Stimulated activated CD4-positive, alpha-beta T cell treated with anti-CD3 and anti-CD28 coated beads, Interleukin-1b, Interleukin-23, amount 100 ng/mL, for 24 hours (primary cell): Measurements from ENCODE around the gene POC1A.

Experiments
- DNase-seq, 4 experiments: peaks; one replicate each; pipeline ENCODE4 v3.0.0-alpha.2; 2020; ENCODE audit warnings: low read depth in 4 of 4, low spot score in 1 of 4

POC1A gene

DNA sequence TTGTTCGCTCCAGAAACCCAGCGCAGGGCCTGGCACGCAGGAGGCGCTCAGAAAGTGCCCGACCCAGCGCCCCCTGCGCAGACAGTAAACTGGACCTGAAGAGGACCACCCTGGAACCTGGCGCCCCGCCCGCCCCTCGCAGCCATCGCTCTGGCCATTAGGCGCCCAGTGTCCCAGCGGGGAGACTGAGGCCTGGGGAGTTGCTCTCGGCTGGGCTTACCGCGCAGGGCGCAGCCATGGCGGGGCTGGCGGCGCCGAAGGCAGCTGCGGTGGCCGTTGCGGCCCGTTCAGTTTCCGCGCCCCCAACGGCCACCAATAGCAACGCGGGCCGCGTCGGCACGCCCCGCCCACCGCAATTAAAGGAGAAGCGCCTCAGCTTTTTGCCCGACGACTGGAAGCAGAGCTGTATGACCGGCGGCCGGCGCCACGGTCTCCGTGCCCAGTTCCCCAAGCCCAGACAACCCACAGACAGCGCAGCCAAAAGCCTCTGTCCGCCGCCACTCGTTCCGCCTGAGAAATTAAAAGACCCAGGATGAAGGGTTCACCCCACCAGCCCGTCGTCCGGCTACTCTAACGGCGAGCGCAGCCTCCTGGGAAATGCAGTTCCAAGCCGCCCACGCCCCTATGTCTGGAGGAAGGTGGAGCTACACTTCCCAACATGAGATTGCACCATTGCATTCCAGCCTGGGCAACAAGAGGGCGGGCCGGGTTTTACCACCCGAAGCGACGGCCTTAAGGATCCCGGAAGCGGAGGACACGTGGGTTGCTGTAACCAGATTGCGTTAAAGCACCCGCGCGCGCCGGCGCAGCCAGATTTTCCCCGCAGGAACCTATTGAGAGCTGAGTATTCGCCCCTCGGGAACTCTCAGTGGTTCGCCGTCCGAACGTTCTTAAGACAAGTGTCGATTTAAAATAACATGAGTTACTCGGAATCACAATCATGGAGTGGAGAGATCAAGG, at the start of gene POC1A:
Gene POC1A (minus strand): TSS at position 289 of the 960 bp plus-strand sequence. CDS start 51 bp downstream, at position 238.
- DNase-seq, result peak; percentile 70 to 88 (median 82)

DNA sequence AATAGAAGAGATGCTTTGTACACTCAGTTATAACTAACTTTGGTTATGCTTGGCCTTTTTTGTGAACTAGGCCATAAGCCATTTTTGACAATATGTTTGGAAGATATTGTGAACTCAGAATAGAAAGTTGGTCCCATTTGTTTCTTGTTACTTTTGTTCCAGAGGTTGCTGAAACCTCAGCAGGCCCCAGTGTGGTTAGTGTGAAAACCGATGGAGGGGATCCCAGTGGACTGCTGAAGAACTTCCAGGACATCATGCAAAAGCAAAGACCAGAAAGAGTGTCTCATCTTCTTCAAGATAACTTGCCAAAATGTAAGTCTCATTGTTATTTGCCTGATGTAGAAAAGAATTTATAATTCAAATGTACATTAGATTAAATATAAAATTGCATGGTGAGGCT, 49.5 kb upstream of the POC1A start:
- DNase-seq, result no peak

DNA sequence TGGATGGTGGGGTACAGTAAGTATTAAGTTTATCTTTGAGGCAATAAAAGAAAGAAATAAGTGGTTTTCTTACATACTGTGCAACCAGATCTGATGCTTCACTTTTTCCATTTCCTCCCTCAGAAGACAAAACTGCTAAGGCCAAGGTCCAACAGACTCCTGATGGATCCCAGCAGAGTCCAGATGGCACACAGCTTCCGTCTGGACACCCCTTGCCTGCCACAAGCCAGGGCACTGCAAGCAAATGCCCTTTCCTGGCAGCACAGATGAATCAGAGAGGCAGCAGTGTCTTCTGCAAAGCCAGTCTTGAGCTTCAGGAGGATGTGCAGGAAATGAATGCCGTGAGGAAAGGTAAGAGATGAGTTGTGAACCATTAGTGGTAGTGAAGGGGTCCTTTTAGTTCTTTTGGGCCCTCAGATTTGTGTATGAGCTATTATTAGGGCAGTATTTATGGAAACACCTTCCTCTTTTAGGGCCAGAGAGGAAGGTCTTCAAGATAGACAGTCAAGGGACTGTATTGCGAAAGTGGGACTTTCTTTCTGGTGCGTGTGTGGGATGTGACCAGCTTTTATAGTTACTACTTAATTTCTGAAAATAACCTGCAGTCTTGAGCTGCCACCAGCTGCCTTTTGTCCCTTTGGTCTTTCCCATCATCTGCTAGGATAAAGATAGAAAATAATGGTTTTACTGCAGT, 48.3 kb upstream of the POC1A start:
- DNase-seq, result no peak

DNA sequence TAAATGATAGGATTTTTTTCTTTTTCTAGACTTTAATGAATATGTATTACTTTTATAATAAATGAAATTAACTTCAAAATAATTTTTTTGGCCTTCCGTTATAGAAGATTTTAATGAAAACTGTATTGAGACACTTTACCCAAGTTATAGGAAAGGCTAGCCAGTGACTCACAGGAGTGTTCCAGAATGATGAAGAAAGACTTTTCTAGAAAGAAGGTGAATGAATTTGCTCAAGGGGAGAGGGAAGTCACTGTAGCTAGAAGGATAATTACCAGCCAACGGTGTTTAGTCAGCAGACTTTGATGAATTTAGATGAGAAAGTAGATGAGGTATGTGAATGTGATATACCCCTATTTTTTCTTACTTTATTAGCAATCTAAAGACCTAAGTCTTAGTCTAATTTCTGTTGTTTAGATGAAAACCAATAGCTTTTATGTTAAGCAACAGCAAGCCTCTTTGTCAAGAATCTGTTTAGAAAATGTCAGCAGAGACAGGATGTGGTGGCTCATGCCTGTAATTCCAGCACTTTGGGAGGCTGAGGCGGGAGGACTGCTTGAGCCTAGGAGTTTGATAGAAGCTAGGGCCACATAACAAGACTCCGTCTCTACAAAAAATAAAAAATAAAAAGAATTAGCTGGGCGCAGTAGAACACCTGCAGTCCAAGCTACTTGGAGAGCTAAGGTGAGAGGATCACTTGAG, 46.9 kb upstream of the POC1A start:
- DNase-seq, result no peak

DNA sequence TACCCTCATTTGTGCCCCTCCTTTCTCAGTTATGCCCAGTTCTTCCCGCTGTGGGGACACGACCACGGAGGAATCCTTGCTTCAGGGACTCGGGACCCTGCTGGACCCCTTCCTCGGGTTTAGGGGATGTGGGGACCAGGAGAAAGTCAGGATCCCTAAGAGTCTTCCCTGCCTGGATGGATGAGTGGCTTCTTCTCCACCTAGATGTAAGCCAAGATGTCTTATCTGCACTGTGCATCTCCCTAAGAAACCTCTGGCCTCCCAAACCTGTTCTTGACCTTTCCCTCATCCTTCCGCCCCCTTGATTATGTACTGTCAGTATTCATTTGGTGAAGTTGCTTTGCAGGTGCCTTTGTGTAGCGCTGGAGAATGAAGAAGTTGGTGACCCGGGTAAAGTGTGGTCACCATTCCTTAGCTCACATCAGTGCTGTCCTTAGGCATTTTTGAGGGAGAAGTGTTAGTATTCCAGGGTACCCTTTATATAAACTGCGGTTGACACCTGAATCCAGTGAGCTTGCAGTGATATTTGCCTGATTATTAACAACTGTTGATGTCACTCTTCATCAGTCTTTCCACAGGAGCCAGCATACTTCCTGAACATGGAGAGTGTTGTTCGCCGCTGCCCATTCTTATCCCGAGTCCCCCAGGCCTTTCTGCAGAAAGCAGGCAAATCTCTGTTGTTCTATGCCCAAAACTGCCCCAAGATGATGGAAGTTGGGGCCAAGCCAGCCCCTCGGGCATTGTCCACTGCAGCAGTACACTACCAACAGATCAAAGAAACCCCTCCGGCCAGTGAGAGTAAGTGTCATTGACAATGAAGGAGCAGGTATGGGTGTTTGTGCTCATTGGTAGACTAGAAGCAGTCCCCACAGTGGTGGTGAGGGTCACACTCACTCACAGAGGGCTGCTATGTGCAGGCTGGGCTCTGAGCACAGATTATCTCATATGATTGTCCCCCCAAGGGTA, 44.7 kb upstream of the POC1A start:
- DNase-seq, result no peak

DNA sequence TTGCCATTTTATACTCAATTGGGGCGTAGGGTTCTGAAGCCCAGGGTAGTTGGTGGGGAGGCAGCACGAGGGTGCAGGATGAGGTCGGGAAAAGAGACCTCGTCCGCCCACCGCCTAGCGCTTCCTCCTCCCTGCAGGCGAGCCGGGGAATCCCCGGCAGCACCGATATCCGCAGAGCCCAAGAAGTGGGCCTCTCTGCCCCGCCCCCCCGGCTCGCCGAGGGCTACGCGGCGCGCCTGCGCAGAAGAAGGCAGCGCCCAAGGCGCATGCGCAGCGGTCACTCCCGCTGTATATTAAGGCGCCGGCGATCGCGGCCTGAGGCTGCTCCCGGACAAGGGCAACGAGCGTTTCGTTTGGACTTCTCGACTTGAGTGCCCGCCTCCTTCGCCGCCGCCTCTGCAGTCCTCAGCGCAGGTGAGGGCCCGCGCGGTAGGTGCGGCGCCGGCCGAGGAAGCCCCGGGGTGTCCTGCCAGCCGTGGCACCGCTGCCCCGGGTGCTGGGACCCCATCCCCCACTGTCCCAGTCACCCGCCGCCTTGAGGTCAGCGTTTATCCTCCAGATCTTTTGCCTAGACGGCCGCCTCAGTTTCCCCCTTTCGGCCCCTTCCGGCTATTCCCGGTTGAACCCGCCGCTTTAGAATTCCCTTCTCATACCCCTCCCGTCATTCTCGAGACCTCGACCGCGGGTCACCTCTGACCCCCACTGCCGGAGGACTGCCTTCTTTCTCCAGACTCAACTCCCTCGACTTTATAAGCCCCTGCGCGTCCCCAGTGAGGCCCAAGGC, 43.8 kb upstream of the POC1A start, which contains the start of gene ALAS1:
Gene ALAS1 (plus strand): TSS at position 319 of the 784 bp plus-strand sequence. CDS start 1,082 bp downstream, outside the sequence.
- DNase-seq, result peak; percentile 80 to 95 (median 90)

DNA sequence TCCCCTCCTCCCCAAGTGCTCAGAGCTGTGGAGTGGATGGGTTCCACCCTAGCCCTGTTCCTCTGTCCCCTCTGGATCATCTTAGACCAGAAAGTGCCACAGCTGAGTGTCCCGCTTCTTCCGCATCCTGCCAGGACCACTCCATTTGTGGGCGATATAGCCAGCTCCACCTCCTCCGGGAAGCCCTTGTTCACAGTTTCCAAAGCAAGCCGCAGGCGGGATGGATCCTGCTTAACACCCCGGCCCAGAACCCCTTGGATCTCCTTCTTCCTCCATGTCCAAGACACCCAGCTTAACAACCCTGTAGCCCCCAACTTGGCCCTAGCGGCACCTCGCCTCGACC, 43.2 kb upstream of the POC1A start:
- no peak for DNase-seq

DNA sequence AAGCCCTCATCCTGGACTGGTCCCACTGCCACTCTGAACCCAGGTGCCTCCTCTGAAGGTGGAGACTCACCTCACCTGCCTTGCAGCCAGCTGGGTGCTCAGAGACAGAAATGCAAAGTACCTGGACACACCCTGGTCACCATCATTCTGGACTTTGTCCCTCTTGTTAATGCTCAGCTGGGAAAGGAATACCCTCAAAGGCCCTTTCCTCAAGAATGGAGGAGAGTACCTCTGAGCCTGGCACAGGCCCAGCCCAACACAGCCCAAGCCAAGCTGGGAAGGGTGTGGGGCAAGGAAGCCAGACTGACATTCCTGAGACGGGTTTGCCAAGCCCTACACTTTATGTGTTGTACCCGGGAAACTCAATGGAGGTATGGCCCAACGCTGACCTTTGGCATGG, 42.8 kb upstream of the POC1A start:
- no peak for DNase-seq

DNA sequence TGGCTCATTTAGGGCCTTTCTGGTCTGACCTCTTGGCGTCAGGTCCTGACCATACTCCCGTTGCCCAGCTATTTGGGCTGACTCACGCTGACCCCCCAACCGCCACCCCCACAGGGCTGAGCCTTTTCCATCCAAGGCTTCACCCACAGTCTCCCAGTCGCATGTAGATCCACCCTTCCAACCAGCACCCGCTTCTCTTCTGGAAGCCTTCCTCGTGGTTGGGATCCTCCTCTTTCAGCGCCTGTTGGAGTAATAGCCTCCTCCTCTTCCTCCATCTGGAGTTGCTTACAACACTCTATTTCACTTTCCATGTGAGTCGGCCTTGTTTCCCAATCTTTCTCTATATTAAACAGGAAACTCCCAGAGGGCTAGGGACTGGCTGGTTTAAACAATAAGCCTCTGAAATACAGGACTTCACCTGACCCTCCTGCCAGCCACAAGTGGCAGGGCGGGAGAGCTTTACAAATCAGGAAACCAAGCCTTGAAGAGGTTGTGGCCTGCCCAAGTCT, 41.7 kb upstream of the POC1A start:
- no peak for DNase-seq

DNA sequence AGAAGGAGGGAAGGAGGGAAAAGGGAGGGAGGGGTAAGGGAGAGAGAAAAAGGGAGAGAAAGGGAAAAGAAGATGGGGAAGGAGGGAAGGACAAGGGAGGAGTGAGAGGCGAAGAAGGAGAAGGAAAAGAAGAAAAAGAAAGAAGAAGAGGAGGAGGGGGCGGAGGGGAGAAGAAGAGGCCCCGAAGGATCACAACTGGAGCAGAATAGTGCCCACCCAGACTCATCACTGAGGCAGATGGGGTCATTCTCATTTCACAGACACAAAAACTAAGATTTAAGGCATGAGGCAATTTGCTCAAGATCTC, 41.0 kb upstream of the POC1A start:
- DNase-seq, result no peak

DNA sequence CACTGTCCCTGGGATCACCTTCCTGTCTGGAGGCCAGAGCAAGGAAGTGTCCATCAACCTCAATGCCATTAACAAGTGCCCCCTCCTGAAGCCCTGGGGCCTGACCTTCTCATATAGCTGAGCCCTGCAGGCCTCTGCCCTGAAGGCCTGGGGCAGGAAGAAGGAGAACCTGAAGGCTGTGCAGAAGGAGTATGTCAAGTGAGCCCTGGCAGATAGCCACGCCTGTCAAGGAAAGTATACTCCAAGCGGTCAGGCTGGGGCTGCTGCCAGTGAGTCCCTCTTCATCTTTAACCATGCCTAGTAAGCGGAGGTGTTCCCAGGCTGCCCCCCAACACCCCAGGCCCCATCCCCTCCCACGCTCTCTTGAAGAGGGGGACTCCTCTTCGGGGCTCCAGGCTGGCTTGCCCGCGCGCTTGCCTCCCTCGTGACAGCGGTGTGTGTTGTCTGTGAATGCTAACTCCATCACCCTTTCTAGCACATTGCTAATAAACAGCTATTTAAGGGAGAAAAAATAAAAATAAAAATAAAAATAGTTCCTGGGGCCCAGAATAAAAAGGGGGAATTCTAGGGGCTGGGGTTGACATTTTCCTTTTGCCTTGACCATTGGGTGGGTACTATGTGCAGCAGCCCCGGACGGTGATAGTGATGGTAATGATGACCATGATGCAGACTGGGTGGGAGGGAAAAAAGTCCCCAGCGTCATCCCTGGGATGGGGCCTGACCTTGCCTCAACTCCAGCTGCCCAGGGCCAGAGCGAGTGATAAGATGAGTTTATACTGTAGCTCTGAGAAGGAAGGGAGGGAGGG, 40.5 kb upstream of the POC1A start:
- DNase-seq, result no peak

DNA sequence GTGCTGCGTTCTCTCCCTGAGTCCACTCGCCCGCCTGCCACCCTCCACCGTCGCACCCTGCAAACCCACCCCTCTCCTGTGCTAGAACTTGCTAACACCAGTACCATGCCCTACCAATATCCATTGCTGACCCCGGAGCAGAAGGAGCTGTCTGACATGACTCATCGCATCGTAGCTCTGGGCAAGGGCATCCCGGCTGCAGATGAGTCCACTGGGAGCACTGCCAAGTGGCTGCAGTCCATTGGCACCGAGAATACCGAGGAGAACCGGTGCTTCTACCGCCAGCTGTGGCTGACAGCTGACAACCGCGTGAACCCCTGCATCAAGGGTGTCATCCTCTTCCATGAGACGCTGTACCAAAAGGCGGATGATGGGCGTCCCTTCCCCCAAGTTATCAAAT, 38.8 kb upstream of the POC1A start:
- DNase-seq, result no peak

DNA sequence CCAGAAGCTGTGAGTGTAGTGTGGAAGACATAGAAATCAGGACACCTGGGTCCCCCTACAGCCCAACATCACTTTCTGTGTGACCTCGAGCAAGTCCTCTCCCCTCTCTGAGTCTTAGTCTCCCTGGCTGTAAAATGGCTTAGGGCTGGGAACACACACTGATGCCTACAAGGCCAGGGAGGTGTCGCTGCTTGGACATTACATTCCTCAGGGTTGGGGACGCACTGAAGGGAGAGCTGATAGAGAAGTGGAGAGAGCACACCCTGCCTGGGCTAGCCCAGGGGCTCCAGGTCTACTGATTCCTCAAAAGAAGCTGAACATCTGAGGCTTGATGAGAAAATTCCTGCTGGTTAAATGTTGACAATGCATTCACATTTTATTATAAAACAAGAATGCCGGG, 37.4 kb upstream of the POC1A start:
- DNase-seq, result no peak

DNA sequence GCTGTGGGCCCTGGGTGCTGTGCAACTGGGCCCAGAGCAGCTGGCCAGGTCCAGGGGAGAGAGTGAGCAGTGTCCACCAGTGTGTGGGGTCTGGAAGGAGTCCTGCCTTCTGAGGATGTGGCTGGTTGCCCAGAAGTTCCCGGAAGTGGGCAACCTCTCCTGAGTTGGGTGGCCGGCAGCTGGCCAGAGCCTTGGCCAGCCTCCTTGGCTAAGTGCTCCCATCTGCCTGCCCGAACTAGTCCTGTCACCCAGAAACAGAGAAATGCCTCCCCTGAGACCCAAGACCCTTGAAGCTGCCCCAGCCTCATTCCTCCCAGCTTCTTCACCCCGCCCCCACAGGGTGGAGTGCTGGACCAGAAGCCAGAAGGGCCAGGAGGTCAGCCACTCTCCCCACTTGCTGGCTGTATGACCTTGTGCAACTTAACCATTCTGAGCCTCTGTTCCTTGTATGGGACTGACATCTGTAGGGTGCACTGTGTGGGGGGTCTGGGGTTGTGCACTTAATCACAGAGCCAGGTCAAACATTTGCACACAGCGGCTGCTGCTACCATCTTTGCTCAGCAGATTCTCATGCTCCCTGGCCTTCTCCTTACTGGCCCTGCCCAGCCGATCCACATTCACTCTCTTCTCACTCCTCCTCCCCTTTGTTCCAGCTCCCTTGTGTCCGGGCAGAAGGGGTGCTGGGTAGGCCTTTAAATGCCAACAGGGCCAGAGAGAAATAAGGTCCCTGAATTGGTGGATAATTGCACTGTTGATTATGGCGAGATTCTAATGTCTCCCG, 36.3 kb upstream of the POC1A start:
- DNase-seq, result no peak

DNA sequence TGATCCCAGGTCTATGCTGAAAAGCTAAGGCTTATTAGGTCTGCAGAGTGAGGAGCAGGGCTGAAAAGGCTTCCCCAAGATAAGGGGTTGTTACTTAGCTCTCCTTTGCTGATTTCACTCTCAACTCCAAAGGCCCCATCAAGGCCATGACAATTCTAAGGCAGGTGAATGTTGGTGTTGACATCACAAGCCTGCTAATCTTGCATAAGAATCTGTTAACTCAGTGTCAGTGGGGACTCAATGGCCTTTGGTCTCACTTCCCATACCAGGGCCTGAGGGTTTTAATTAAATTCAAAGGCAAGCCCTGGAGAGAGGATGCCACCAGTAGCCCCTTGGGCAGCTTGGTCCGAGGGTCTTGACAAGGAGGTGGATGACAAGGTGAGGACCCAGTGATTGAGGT, 34.3 kb upstream of the POC1A start:
- no peak for DNase-seq

DNA sequence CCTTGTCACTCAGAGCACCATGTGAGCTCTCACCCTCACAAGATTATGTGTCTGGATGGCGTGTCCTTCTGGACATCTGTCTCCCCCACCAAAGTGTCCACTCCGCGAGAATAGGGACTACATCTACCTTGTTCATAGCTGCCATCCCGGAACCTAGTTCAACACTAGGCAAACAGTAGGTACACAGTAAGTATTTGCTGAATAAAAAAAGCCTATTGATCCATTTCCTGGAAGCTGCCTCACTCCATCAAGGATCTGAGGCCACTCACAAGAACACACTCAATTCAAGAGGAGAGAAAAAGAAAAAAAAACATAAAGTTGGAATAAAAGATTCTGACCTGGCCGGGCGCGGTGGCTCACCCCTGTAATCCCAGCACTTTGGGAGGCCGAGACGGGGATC, 32.5 kb upstream of the POC1A start:
- DNase-seq, result no peak

DNA sequence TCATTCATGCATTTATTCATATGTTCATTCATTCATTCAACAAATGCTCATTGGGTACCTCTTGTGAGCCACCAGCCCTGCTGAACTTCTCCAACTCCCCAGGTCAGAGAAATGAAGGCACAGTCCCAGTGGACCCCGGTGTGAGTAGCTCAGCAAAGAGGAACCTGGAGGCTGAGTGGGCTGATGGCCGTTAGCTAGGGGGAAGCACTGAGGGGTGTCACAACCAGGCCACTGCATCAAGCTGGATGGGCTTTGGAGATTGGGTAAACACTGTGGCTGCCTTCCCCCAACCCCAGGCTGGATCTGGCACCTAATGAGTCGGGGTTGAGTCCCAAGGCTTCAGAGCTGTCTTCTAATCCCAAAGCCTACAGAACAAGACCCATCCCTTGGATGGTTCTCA, 31.6 kb upstream of the POC1A start:
- no peak for DNase-seq

DNA sequence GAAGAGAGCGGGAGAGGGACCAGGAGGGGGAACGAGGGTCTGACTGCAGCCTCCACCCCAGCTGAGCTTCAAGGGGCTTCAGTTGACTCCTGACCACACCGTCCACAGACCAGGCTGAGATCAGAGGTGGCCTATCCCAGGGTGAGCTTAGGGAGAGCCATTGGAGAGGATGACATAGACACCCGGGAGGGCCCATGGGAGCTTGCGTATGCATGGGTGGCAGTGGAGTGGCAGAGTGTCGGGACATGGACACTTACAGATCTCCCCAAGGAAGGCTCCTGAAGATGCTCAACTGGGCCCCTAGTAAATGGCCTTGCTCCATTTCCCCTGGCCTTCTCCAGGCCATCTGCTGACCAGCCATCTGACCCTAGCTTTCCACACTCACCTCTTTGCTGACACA, 31.1 kb upstream of the POC1A start:
- no peak for DNase-seq
